Activated B cell treated with CpG ODN at 0.5 μM for 24 hours (primary cell): ENCODE results near the gene TRPT1. TPM values are rescaled to one million over a fixed set of nuclear protein-coding genes. Genes with fewer than 3 reads are reported as not detected.

ENCODE experiments used
- ATAC-seq: fragments of 200-7000 bp; cut with Tn5 transposase; one replicate; pipeline ENCODE4 v1.10.0; 2021; ENCODE audit warnings: low read depth, mild to moderate bottlenecking, moderate library complexity
- CTCF ChIA-PET: fragments of 350-600 bp; sonication (Branson Sonifier 250); formaldehyde crosslinking; loops from one replicate; lab custom pipeline; 2021; ENCODE audit warnings: antibody characterized with exemption; lab: Charles Lee
- POLR2A ChIA-PET: fragments of 350-600 bp; sonication (Branson Sonifier 250); formaldehyde crosslinking; loops from one replicate; lab custom pipeline; 2021; ENCODE audit warnings: antibody characterized with exemption; lab: Charles Lee
- DNase-seq: peaks from one replicate; pipeline ENCODE4 v3.0.0; 2022
- H3K27ac Mint-ChIP-seq: one replicate; pipeline ENCODE4 v1.8.0; 2020; ENCODE audit warnings: mixed read lengths
- H3K27me3 Mint-ChIP-seq: one replicate; pipeline ENCODE4 v1.8.0; 2021; ENCODE audit warnings: mixed read lengths
- H3K36me3 Mint-ChIP-seq: one replicate; pipeline ENCODE4 v1.8.0; 2021; ENCODE audit warnings: low read depth, mixed read lengths
- H3K4me1 Mint-ChIP-seq: one replicate; pipeline ENCODE4 v1.8.0; 2021; ENCODE audit warnings: mixed read lengths
- H3K4me3 Mint-ChIP-seq: one replicate; pipeline ENCODE4 v1.8.0; 2020; ENCODE audit warnings: mild to moderate bottlenecking, mixed read lengths
- H3K9me3 Mint-ChIP-seq: one replicate; pipeline ENCODE4 v1.8.0; 2020; ENCODE audit warnings: mixed read lengths
- intact Hi-C: fragments of 100-400 bp; cut with micrococcal nuclease; formaldehyde crosslinking; loops from one replicate; pipeline ENCODE4 v1.15.1; 2024
- total RNA-seq: library from RNA; stranded (reverse); gene quantifications from 2 replicates; pipeline ENCODE4 v1.2.3, GENCODE V29; 2022
- TF ChIP-seq, protein P1 (sequence below): fragments of 200-600 bp; IDR thresholded peaks from one replicate; pipeline ENCODE4 v1.8.0; 2022; ENCODE audit warnings: antibody characterized with exemption, mild to moderate bottlenecking

Gene TRPT1
- total RNA-seq, 1 donor from 2014 or later, result 50.6 TPM

DNA sequence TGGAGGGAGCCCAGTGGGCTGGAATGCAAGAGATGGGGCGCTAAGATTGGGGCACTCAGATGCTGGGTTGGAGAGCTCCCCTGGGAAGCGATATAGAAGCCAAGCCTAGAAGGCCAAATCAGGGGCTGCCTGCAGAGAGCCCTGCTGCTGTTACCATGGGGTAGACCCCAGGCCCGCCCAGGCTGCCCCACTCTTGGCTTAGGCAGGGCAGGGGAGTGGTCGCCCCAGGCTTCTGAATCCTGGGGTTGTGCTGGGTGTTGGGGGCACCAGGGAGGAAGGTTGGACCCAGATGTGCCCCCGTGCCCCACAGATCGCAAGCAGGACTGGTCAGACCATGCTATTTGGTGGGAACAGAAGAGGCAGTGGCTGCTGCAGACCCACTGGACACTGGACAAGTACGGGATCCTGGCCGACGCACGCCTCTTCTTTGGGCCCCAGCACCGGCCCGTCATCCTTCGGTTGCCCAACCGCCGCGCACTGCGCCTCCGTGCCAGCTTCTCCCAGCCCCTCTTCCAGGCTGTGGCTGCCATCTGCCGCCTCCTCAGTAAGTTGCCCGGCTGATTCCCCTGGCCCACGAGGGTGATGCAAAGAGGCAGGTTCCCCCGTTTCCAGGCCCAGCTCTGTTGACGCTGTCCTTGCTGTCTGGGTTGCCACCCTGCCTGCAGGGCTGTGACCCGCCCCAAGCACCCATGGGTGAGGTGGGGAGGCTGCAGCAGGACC lies 15.5 kb downstream of the TRPT1 start:
- CTCF ChIA-PET, result no interaction called here
- H3K27me3 Mint-ChIP-seq, result no peaks in the 10 kb centered on the region
- no peak overlapping the region for H3K27ac Mint-ChIP-seq
- H3K4me3 Mint-ChIP-seq, result no peak overlapping the region
- H3K36me3 Mint-ChIP-seq, result peaks cover 56% of the 10 kb centered on the region
- DNase-seq (no peak), ATAC-seq (no peak)
- intact Hi-C loops, result no loop called here
- H3K4me1 Mint-ChIP-seq, result peaks cover 63% of the 10 kb centered on the region
- H3K9me3 Mint-ChIP-seq, result no peaks in the 10 kb centered on the region
- POLR2A ChIA-PET, result interaction anchor here (0.6 to 9.3 kb wide), 3 partner anchors 17 to 1209 kb away, joined by 3 to 191 read pairs (median 5); partner anchors contain the start of genes DNAJC4, NUDT22, PRDX5 and TRMT112
- TF ChIP-seq, protein P1, sequence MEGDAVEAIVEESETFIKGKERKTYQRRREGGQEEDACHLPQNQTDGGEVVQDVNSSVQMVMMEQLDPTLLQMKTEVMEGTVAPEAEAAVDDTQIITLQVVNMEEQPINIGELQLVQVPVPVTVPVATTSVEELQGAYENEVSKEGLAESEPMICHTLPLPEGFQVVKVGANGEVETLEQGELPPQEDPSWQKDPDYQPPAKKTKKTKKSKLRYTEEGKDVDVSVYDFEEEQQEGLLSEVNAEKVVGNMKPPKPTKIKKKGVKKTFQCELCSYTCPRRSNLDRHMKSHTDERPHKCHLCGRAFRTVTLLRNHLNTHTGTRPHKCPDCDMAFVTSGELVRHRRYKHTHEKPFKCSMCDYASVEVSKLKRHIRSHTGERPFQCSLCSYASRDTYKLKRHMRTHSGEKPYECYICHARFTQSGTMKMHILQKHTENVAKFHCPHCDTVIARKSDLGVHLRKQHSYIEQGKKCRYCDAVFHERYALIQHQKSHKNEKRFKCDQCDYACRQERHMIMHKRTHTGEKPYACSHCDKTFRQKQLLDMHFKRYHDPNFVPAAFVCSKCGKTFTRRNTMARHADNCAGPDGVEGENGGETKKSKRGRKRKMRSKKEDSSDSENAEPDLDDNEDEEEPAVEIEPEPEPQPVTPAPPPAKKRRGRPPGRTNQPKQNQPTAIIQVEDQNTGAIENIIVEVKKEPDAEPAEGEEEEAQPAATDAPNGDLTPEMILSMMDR, result no peak

GRCh38 chr11:64209563-64209843 lies 16.5 kb downstream of the TRPT1 start:
- ChIA-PET POLR2A (interaction anchor here (1.4 to 9.3 kb wide), 2 partner anchors 18 to 108 kb away, joined by 3 to 191 read pairs; partner anchors contain the start of genes DNAJC4, NUDT22, PRDX5 and TRMT112), CTCF (no interaction called here)
- H3K27me3 Mint-ChIP-seq, result no peaks in the 10 kb centered on the region
- ATAC-seq (no peak), DNase-seq (no peak)
- TF ChIP-seq, protein P1, result no peak
- H3K36me3 Mint-ChIP-seq, result peaks cover 50% of the 10 kb centered on the region
- intact Hi-C loops, result no loop called here
- peak overlapping the region; percentile 9 for H3K27ac Mint-ChIP-seq
- H3K9me3 Mint-ChIP-seq, result no peaks in the 10 kb centered on the region
- H3K4me3 Mint-ChIP-seq, result no peak overlapping the region
- H3K4me1 Mint-ChIP-seq, result peaks cover 63% of the 10 kb centered on the region

DNA sequence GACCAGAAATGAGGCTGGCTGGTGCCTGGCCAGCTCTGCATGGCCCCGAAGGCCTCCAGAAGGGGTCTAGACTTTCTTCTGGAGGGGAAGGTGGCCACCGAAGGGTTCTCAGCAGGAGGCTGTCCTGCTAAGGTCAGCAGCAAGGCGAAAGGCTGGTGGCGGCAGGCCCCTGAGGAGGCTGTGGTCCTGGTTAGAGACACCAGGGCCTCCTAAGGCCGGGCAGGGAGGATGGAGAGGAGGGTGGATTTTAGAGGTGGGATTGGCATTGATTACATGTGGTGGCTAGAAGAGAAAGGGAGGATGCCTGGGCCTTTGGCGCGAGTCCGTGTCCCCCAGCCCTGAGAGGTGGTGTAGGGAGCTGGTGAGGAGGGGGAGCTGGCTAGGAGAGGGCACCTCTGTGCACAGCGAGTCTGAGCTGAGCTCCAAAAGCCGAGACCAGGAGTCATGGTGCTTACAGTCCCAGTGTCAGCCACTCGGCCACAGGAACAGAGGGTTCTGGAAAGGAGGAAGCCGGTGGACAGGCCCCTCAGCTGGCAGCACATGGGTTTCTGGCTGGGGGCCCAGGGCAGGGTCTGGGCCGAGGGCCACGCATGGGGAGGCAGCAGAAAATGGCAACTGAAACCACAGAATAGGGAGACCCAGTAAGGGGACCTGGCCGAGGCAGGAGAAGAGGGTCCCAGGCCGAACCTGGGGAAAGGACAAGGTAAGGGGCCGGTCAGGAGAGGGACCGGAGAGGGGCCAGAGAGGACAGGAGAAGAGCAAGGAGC lies 17.0 kb downstream of the TRPT1 start:
- CTCF ChIA-PET, result interaction anchor here (5.3 kb wide), 1 partner anchor 16 kb away, joined by 34 read pairs; the partner anchor contains the start of genes NUDT22 and TRPT1
- DNase-seq (no peak), ATAC-seq (no peak)
- Mint-ChIP-seq H3K4me3 (peak overlapping the region; percentile 67), H3K4me1 (peaks cover 64% of the 10 kb centered on the region), H3K36me3 (peaks cover 53% of the 10 kb centered on the region), H3K27me3 (no peaks in the 10 kb centered on the region), H3K27ac (peak overlapping the region; percentile 70), H3K9me3 (no peaks in the 10 kb centered on the region)
- POLR2A ChIA-PET, result interaction anchor here (2.9 to 9.3 kb wide), 5 partner anchors 19 to 95 kb away, joined by 12 to 191 read pairs (median 81); partner anchors contain the start of genes CATSPERZ, DNAJC4, ESRRA and FKBP2
- TF ChIP-seq, protein P1, result no peak
- intact Hi-C loops, result no loop called here

DNA sequence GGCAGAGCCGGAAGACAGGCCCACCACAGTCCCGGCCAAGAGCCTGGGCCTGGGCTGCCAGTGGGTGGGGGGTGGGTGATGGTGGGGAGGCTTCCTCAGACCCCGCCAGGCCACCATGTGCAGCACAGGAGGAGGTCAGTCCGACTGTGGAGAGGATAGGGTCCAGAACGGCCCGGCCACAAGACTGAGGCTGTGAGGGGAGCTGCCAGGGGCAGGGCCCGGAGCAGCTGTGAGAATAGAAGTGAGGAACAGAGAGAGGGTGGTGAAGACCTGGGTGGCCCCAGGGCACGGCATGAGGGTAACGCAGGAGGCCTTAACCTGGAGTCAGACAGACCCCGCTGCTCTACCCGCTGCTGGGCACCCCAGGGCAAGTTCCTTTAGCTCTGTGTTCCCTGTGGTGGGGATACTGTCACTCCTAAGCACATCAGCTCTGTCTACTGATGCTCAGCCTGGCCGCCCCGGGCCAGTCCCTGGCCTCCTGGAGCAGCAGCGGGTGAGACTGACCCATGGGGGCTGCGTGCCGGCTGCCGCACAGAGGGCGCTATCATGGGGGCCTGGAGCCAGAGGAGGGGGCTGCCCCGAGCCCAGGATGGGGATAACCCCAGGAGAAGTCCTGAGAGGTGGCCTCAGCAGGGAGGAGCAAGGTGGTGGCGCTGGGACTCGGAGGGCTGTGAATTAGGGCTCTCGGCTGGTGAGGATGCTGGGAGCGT lies 17.7 kb downstream of the TRPT1 start:
- Mint-ChIP-seq H3K4me3 (peak overlapping the region; percentile 90), H3K27ac (peak overlapping the region; percentile 92), H3K36me3 (peaks cover 56% of the 10 kb centered on the region), H3K4me1 (peaks cover 60% of the 10 kb centered on the region), H3K27me3 (no peaks in the 10 kb centered on the region), H3K9me3 (no peaks in the 10 kb centered on the region)
- ATAC-seq, result no peak
- TF ChIP-seq, protein P1, result no peak
- CTCF ChIA-PET, result interaction anchor here (1.0 to 6.1 kb wide), 8 partner anchors 17 to 95 kb away, joined by 3 to 147 read pairs (median 9); partner anchors contain the start of genes CATSPERZ, ESRRA, NUDT22 and PPP1R14B
- intact Hi-C loops, result no loop called here
- no peak for DNase-seq
- POLR2A ChIA-PET, result interaction anchor here (0.6 to 9.3 kb wide), 13 partner anchors 9 to 176 kb away, joined by 3 to 191 read pairs (median 27); partner anchors contain the start of genes BAD, CATSPERZ, DNAJC4 and ESRRA
